Panc1 (cell line): ENCODE data around the gene TAOK1. TPM values are rescaled to one million over a fixed set of nuclear protein-coding genes. Genes with fewer than 3 reads are reported as not detected.

Experiments used
- ATAC-seq: fragments of 200-7000 bp; cut with Tn5 transposase; 2 replicates; pipeline ENCODE4 v1.9.1; 2020; ENCODE audit warnings: mild to moderate bottlenecking, moderate library complexity
- BruUV-seq: library from RNA; stranded (reverse); fragments of 400-500 nt; replicated peaks from 2 replicates; lab custom pipeline; 2021; lab: Mats Ljungman, UMichigan
- CTCF ChIA-PET: fragments of 300-600 bp; sonication (Branson Sonifier 250); formaldehyde crosslinking; loops from one replicate; lab custom pipeline; 2022; ENCODE audit warnings: antibody characterized with exemption; lab: Charles Lee
- POLR2A ChIA-PET: fragments of 300-600 bp; sonication (Branson Sonifier 250); formaldehyde crosslinking; loops from one replicate; lab custom pipeline; 2022; ENCODE audit warnings: antibody characterized with exemption; lab: Charles Lee
- DNase-seq: peaks from one replicate; pipeline ENCODE4 v3.0.0-alpha.2; 2010; ENCODE audit warnings: low read depth, low spot score
- H3K27ac ChIP-seq: 2 replicates; pipeline ENCODE4 v1.5.1; 2011; ENCODE audit warnings: mild to moderate bottlenecking, low read length, inconsistent platforms
- H3K27me3 ChIP-seq: fragments of 200-500 bp; sonication (Bioruptor generic); 2 replicates; pipeline ENCODE4 v1.6.0; 2014; ENCODE audit warnings: low read length, inconsistent platforms; ENCODE audit not compliant: control insufficient read depth, insufficient read depth
- H3K36me3 ChIP-seq: fragments of 200-500 bp; sonication (Bioruptor generic); 2 replicates; pipeline ENCODE4 v1.5.1; 2014; ENCODE audit warnings: inconsistent platforms, mild to moderate bottlenecking, low read length, moderate library complexity; ENCODE audit not compliant: control insufficient read depth, insufficient read depth
- H3K4me1 ChIP-seq: 2 replicates; pipeline ENCODE4 v1.5.1; 2011; ENCODE audit warnings: inconsistent platforms, mild to moderate bottlenecking, low read length, moderate library complexity; ENCODE audit not compliant: control insufficient read depth, insufficient read depth
- H3K4me3 ChIP-seq, 2 experiments: 2 replicates each; pipeline ENCODE4 v1.5.1; 2011 to 2012; ENCODE audit warnings: low read depth in 2 of 2, low read length in 2 of 2, mild to moderate bottlenecking in 2 of 2, inconsistent platforms in 1 of 2, moderate library complexity in 1 of 2
- H3K9me3 ChIP-seq: fragments of 200-500 bp; sonication (Bioruptor generic); 2 replicates; pipeline ENCODE4 v1.5.1; 2014; ENCODE audit warnings: low read depth, mild to moderate bottlenecking, inconsistent platforms, low read length, moderate library complexity; ENCODE audit not compliant: control insufficient read depth, insufficient read depth
- POLR2AphosphoS5 ChIP-seq: IDR thresholded peaks from 2 replicates; pipeline ENCODE4 v1.6.1; 2012; ENCODE audit warnings: mild to moderate bottlenecking, low read depth, low read length, moderate library complexity
- SIN3A ChIP-seq: IDR thresholded peaks from 2 replicates; pipeline ENCODE4 v1.6.1; 2012; ENCODE audit warnings: low read depth, mild to moderate bottlenecking, low read length, moderate library complexity, borderline replicate concordance; ENCODE audit not compliant: insufficient read depth
- TCF7L2 ChIP-seq: IDR thresholded peaks from 2 replicates; pipeline ENCODE4 v1.6.1; 2011; ENCODE audit warnings: mild to moderate bottlenecking, low read depth, low read length, inconsistent platforms
- in situ Hi-C: cut with HindIII; loops from 2 replicates; pipeline ENCODE4 v1.10.0; 2016; ENCODE audit warnings: low sequenced_read_pairs, low pct_unique_long_range_greater_than_20kb
- intact Hi-C: fragments of 100-400 bp; cut with micrococcal nuclease; formaldehyde crosslinking; loops from one replicate; pipeline ENCODE4 v1.10.0; 2022; ENCODE audit not compliant: unreplicated experiment
- total RNA-seq: library from RNA; stranded (reverse); gene quantifications from one replicate; pipeline ENCODE4 v1.2.1, GENCODE V29; 2021; ENCODE audit not compliant: unreplicated experiment
- TF ChIP-seq, protein P1 (sequence below): fragments of 450-650 bp; IDR thresholded peaks from 2 replicates; pipeline ENCODE4 v1.5.1; 2017; ENCODE audit warnings: mild to moderate bottlenecking
- TF ChIP-seq, protein P2 (sequence below), 2 experiments: IDR thresholded peaks; 2 replicates each; pipeline ENCODE4 v1.6.1; 2011 to 2012; ENCODE audit warnings: low read depth in 2 of 2, control low read depth in 1 of 2, low read length in 1 of 2, mild to moderate bottlenecking in 1 of 2, moderate library complexity in 1 of 2; ENCODE audit not compliant: insufficient read depth in 1 of 2

Gene TAOK1
- total RNA-seq, 1 experiment from 2014 or later: 111 TPM

- intact Hi-C loops (no loop called here), in situ Hi-C loops (no loop called here)
- Histone ChIP-seq H3K9me3 (no peaks in the 10 kb centered on the region), H3K4me1 (peaks cover 58% of the 10 kb centered on the region), H3K4me3 (peak within 1 kb of the TSS; percentile 77 to 92), H3K36me3 (peaks cover 5% of the 10 kb centered on the region; the same call in 1 of the 2 replicates), H3K27ac (peak within 1 kb of the TSS; percentile 96), H3K27me3 (no peaks in the 10 kb centered on the region)
- DNase-seq: no peak
- BruUV-seq: no TSS peak
- ATAC-seq: peak; percentile 69
- POLR2A ChIA-PET: no interaction called here
- CTCF ChIA-PET: interaction anchor here (1.1 kb wide), 1 partner anchor 9 kb away, joined by 5 read pairs; no protein-coding TSS in a partner anchor
- no peak for TF ChIP-seq POLR2AphosphoS5
- peak; percentile 80; the same call in 1 of the 2 replicates for TF ChIP-seq SIN3A
These were observed 199.6 kb downstream of the TAOK1 start, which contains the start of gene GIT1 for GRCh38 chr17:29589524-29590410. TSS of gene GIT1 (minus strand) at chr17:29589648. CDS start at chr17:29589378, 270 bp downstream.

GRCh38 chr17:29590411-29591145 lies 200.4 kb downstream of the TAOK1 start:
- Histone ChIP-seq H3K27me3 (no peaks in the 10 kb centered on the region), H3K36me3 (peaks cover 5% of the 10 kb centered on the region; the same call in 1 of the 2 replicates), H3K27ac (peak overlapping the region; percentile 96), H3K9me3 (no peaks in the 10 kb centered on the region), H3K4me1 (peaks cover 65% of the 10 kb centered on the region), H3K4me3 (peak overlapping the region; percentile 43 to 58)
- no TSS peak for BruUV-seq
- DNase-seq: no peak
- in situ Hi-C loops: no loop called here
- ATAC-seq: peak; percentile 11; the same call in 1 of the 2 replicates
- CTCF ChIA-PET: interaction anchor here (0.6 to 3.0 kb wide), 9 partner anchors 10 to 298 kb away, joined by 3 to 17 read pairs (median 5); no protein-coding TSS in a partner anchor
- intact Hi-C loops: no loop called here
- TF ChIP-seq, protein P1, sequence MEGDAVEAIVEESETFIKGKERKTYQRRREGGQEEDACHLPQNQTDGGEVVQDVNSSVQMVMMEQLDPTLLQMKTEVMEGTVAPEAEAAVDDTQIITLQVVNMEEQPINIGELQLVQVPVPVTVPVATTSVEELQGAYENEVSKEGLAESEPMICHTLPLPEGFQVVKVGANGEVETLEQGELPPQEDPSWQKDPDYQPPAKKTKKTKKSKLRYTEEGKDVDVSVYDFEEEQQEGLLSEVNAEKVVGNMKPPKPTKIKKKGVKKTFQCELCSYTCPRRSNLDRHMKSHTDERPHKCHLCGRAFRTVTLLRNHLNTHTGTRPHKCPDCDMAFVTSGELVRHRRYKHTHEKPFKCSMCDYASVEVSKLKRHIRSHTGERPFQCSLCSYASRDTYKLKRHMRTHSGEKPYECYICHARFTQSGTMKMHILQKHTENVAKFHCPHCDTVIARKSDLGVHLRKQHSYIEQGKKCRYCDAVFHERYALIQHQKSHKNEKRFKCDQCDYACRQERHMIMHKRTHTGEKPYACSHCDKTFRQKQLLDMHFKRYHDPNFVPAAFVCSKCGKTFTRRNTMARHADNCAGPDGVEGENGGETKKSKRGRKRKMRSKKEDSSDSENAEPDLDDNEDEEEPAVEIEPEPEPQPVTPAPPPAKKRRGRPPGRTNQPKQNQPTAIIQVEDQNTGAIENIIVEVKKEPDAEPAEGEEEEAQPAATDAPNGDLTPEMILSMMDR: no peak
- TF ChIP-seq POLR2AphosphoS5 (no peak), TCF7L2 (no peak), SIN3A (no peak)
- TF ChIP-seq, protein P2, sequence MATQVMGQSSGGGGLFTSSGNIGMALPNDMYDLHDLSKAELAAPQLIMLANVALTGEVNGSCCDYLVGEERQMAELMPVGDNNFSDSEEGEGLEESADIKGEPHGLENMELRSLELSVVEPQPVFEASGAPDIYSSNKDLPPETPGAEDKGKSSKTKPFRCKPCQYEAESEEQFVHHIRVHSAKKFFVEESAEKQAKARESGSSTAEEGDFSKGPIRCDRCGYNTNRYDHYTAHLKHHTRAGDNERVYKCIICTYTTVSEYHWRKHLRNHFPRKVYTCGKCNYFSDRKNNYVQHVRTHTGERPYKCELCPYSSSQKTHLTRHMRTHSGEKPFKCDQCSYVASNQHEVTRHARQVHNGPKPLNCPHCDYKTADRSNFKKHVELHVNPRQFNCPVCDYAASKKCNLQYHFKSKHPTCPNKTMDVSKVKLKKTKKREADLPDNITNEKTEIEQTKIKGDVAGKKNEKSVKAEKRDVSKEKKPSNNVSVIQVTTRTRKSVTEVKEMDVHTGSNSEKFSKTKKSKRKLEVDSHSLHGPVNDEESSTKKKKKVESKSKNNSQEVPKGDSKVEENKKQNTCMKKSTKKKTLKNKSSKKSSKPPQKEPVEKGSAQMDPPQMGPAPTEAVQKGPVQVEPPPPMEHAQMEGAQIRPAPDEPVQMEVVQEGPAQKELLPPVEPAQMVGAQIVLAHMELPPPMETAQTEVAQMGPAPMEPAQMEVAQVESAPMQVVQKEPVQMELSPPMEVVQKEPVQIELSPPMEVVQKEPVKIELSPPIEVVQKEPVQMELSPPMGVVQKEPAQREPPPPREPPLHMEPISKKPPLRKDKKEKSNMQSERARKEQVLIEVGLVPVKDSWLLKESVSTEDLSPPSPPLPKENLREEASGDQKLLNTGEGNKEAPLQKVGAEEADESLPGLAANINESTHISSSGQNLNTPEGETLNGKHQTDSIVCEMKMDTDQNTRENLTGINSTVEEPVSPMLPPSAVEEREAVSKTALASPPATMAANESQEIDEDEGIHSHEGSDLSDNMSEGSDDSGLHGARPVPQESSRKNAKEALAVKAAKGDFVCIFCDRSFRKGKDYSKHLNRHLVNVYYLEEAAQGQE (IDR thresholded peaks at IDR 0.05; ENCODE audit: insufficient read depth in 1 of 2, low read depth in 2 of 2, low read length in 1 of 2): no peak
- POLR2A ChIA-PET: interaction anchor here (0.6 kb wide), 3 partner anchors 16 to 345 kb away, joined by 4 to 9 read pairs (median 6); no protein-coding TSS in a partner anchor
